ENCODE results near the gene ZPR1. TPM values are rescaled to one million over a fixed set of nuclear protein-coding genes. Genes with fewer than 3 reads are reported as not detected.

The ZPR1 gene
- total and polyA plus RNA-seq, 4 donors = 9.4 to 56.1 (median 18.3) TPM

- 84% methylated on average over 6 of the region's 6 CpGs for WGBS
- DNase-seq (ENCODE audit: low spot score) = no peak
Observed at GRCh38 chr11:116727990-116728389, 59.8 kb downstream of the ZPR1 start.

GRCh38 chr11:116725434-116726221 lies 62.2 kb downstream of the ZPR1 start:
- WGBS = 33% methylated on average over 19 of the region's 19 CpGs
- no peak for TF ChIP-seq ATF3 (IDR thresholded peaks at IDR 0.05)
- peak; percentile 37 to 66 for TF ChIP-seq HNF4A (conservative IDR thresholded peaks at IDR 0.05)
- TF ChIP-seq RXRA (IDR thresholded peaks at IDR 0.05) = peak in 1 of 2 donors; percentile 27
- no peak for TF ChIP-seq JUND (IDR thresholded peaks at IDR 0.05)
- no peak for TF ChIP-seq FOXA2 (IDR thresholded peaks at IDR 0.05)
- Histone ChIP-seq H3K27me3 (ENCODE audit: control insufficient read depth in 4 of 4, insufficient read depth in 4 of 4, low read length in 3 of 4) (no peaks in the 10 kb centered on the region), H3K27ac (ENCODE audit: low read depth in 1 of 2, low read length in 2 of 2) (peak overlapping the region; percentile 19 to 31), H3K36me3 (ENCODE audit: control insufficient read depth in 4 of 4, insufficient read depth in 3 of 4, low read depth in 1 of 4, low read length in 3 of 4) (no peaks in the 10 kb centered on the region), H3K9me3 (ENCODE audit: control insufficient read depth in 4 of 4, low read length in 3 of 4) (no peaks in the 10 kb centered on the region), H3K4me3 (ENCODE audit: low read depth in 1 of 3, low read length in 3 of 3) (peak overlapping the region in 2 of 3 donors; percentile 6 to 22), H3K4me1 (ENCODE audit: control insufficient read depth in 4 of 4, insufficient read depth in 4 of 4, low read length in 3 of 4) (peaks cover 2 to 11% (median 7%) of the 10 kb centered on the region in 4 donors), H3K9ac (ENCODE audit: low read depth in 1 of 2, low read length in 2 of 2) (no peak overlapping the region)
- no peak for DNase-seq (ENCODE audit: low spot score)

More at GRCh38 chr11:116727990-116728389, 59.8 kb downstream of the ZPR1 start:
- TF ChIP-seq MAX (IDR thresholded peaks at IDR 0.05) = no peak
- no peak for TF ChIP-seq GABPA (IDR thresholded peaks at IDR 0.05 in 1 of 2, conservative IDR thresholded peaks at IDR 0.05 in 1 of 2)
- TF ChIP-seq TAF1 (conservative IDR thresholded peaks at IDR 0.05) = no peak
- TF ChIP-seq REST (IDR thresholded peaks at IDR 0.05) = no peak
- no peak for TF ChIP-seq NR2F2 (IDR thresholded peaks at IDR 0.05)
- no peak for TF ChIP-seq RAD21 (IDR thresholded peaks at IDR 0.05)
- no peak for TF ChIP-seq ZBTB33 (IDR thresholded peaks at IDR 0.05)
- TF ChIP-seq JUND (IDR thresholded peaks at IDR 0.05) = no peak
- no peak for TF ChIP-seq HNF4G (IDR thresholded peaks at IDR 0.05)
- no peak overlapping the region for H3K9ac ChIP-seq (ENCODE audit: low read depth in 1 of 2, low read length in 2 of 2)
- no peaks in the 10 kb centered on the region for H3K9me3 ChIP-seq (ENCODE audit: control insufficient read depth in 4 of 4, low read length in 3 of 4)
- no peak overlapping the region for H3K27ac ChIP-seq (ENCODE audit: low read depth in 1 of 2, low read length in 2 of 2)
- no peaks in the 10 kb centered on the region for H3K36me3 ChIP-seq (ENCODE audit: control insufficient read depth in 4 of 4, insufficient read depth in 3 of 4, low read depth in 1 of 4, low read length in 3 of 4)
- no peaks in the 10 kb centered on the region for H3K27me3 ChIP-seq (ENCODE audit: control insufficient read depth in 4 of 4, insufficient read depth in 4 of 4, low read length in 3 of 4)
- no peak overlapping the region for H3K4me3 ChIP-seq (ENCODE audit: low read depth in 1 of 3, low read length in 3 of 3)
- peaks cover 2 to 12% (median 7%) of the 10 kb centered on the region in 4 donors for H3K4me1 ChIP-seq (ENCODE audit: control insufficient read depth in 4 of 4, insufficient read depth in 4 of 4, low read length in 3 of 4)

All from liver (tissue), 9 donors.